ENCODE results near the gene SLC7A6.

Gene SLC7A6

GRCh38 chr16:68228652-68229051, 35.7 kb upstream of the SLC7A6 start:
- Histone ChIP-seq H3K36me3 (ENCODE audit: control insufficient read depth, insufficient read depth, low read length) (peaks cover 3% of the 10 kb centered on the region; the same call in 1 of the 2 replicates), H3K4me3 (replicated peaks; ENCODE audit: low read depth, low read length) (no peak overlapping the region), H3K27me3 (replicated peaks; ENCODE audit: control insufficient read depth, insufficient read depth, low read length) (no peaks in the 10 kb centered on the region)
- no peak for TF ChIP-seq CTCF (IDR thresholded peaks at IDR 0.05; ENCODE audit: insufficient read depth, low read length, poor library complexity, severe bottlenecking)
- no peak for DNase-seq (ENCODE audit: extremely low read depth, insufficient read length)

- peak; percentile 90 for TF ChIP-seq CTCF (IDR thresholded peaks at IDR 0.05; ENCODE audit: insufficient read depth, low read length, poor library complexity, severe bottlenecking)
- DNase-seq (ENCODE audit: extremely low read depth, insufficient read length) = no peak
- Histone ChIP-seq H3K27me3 (replicated peaks; ENCODE audit: control insufficient read depth, insufficient read depth, low read length) (no peaks in the 10 kb centered on the region), H3K36me3 (ENCODE audit: control insufficient read depth, insufficient read depth, low read length) (peaks cover 3% of the 10 kb centered on the region; the same call in 1 of the 2 replicates), H3K4me3 (replicated peaks; ENCODE audit: low read depth, low read length) (no peak overlapping the region)
Measured at GRCh38 chr16:68229431-68230175, 34.7 kb upstream of the SLC7A6 start.

- Histone ChIP-seq H3K36me3 (ENCODE audit: control insufficient read depth, insufficient read depth, low read length) (peaks cover 3% of the 10 kb centered on the region; the same call in 1 of the 2 replicates), H3K27me3 (replicated peaks; ENCODE audit: control insufficient read depth, insufficient read depth, low read length) (no peaks in the 10 kb centered on the region), H3K4me3 (replicated peaks; ENCODE audit: low read depth, low read length) (no peak overlapping the region)
- DNase-seq (ENCODE audit: extremely low read depth, insufficient read length) = no peak
- no peak for TF ChIP-seq CTCF (IDR thresholded peaks at IDR 0.05; ENCODE audit: insufficient read depth, low read length, poor library complexity, severe bottlenecking)
Measured at GRCh38 chr16:68230176-68230571, 34.2 kb upstream of the SLC7A6 start.

- no peak for TF ChIP-seq CTCF (IDR thresholded peaks at IDR 0.05; ENCODE audit: insufficient read depth, low read length, poor library complexity, severe bottlenecking)
- Histone ChIP-seq H3K36me3 (ENCODE audit: control insufficient read depth, insufficient read depth, low read length) (peaks cover 3% of the 10 kb centered on the region; the same call in 1 of the 2 replicates), H3K27me3 (replicated peaks; ENCODE audit: control insufficient read depth, insufficient read depth, low read length) (no peaks in the 10 kb centered on the region), H3K4me3 (replicated peaks; ENCODE audit: low read depth, low read length) (no peak overlapping the region)
- no peak for DNase-seq (ENCODE audit: extremely low read depth, insufficient read length)
Measured at GRCh38 chr16:68230956-68231355, 33.4 kb upstream of the SLC7A6 start.

- Histone ChIP-seq H3K4me3 (replicated peaks; ENCODE audit: low read depth, low read length) (no peak overlapping the region), H3K27me3 (replicated peaks; ENCODE audit: control insufficient read depth, insufficient read depth, low read length) (no peaks in the 10 kb centered on the region), H3K36me3 (ENCODE audit: control insufficient read depth, insufficient read depth, low read length) (no peaks in the 10 kb centered on the region; the same call in 1 of the 2 replicates)
- no peak for TF ChIP-seq CTCF (IDR thresholded peaks at IDR 0.05; ENCODE audit: insufficient read depth, low read length, poor library complexity, severe bottlenecking)
- no peak for DNase-seq (ENCODE audit: extremely low read depth, insufficient read length)
Measured at GRCh38 chr16:68231384-68232136, 32.8 kb upstream of the SLC7A6 start.

Data from GM06990 (cell line).